GM10847 (cell line): ENCODE measurements around the gene PDIA6.

Source experiments
- POLR2A ChIP-seq: IDR thresholded peaks from 2 replicates; pipeline ENCODE4 v1.6.1; 2011; ENCODE audit not compliant: insufficient read length; ENCODE audit errors: extremely low read depth

PDIA6 gene

GRCh38 chr2:10765914-10766313 is 46.7 kb downstream of the PDIA6 start:
- TF ChIP-seq POLR2A = no peak

DNA sequence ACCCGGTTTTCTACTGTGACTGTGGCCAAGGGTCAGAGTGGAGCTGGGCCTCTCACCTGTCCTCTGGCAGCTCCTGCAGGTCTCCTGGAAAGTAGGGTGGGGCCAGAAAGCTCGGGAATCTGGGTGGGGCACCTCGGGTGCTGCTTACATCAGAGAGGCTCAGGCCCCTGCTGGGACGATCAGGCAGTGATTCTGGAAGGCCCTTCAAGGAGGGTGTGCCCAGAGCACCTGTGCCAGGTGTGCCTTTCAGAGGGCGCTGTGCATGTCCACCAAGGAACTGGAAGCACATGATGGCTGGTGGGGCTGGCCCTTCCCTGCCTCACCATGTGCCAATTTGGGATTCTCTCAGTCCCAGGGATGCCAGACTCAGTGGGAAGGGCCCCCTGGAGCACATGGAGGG is 47.1 kb downstream of the PDIA6 start:
- no peak for TF ChIP-seq POLR2A

DNA sequence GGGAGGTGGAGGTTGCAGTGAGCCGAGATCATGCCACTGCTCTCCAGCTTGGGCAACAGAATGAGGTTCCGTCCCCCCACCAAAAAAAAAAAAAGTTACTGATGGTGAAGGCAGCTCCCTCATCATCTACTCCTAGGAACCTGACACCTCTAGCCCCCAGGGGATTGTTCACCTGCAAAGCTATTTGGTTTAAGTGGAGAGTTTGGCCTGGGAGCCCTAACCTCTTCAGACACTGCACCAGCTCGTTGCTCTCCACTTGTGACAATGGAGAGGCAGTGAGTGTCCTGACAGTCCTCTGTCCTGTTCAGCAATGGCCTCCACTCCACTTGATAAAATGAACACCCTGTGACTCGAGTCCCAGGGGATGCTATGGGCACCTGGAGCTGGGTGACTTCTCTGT is 47.7 kb downstream of the PDIA6 start:
- TF ChIP-seq POLR2A = no peak

DNA sequence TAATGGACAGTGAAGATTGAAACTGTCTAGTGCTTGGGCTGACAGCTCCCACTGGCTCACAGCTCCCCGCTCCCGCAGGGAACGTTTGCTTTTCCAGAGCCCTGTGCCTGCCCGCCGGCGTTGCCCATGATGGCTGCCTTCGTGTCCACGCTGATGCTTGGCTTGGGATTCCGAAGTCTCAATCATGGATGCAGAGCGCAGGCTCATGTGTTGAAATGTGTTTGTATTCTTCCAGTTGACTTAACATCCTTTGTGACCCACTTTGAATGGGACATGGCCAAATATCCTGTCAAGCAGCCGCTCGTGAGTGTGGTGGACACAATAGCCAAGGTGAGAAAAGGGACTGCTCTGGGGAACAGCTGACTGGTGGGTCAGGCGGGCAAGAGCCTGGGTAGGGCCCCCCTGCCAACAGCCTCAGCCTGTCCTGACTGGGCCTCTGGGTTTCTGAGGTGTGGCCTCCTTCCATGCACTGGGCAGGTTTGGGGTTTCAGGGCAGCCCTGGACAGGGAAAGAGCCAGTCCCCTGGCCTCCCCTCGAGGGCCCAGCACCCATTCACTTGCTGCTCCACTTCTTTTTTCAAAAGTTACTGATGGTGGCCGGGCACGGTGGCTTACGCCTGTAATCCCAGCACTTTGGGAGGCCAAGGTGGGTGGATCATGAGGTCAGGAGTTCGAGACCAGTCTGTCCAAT is 48.3 kb downstream of the PDIA6 start:
- TF ChIP-seq POLR2A = no peak

DNA sequence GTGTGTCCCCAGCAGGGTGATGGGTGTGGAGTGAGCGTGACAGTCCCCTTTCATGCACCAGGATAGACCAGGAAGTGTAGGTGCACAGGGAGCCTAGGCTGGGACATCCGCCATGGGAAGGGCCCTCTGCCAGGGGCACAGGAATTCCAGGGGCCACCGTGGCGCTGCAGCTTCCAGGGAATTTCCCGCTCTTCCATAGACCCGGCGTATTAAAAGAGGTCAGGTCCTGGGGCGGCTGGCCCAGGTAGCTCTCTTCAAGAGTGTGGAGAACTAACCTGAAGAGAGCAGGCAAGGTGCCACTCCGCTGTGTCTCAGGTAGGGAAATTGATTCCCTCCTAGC is 49.2 kb downstream of the PDIA6 start:
- no peak for TF ChIP-seq POLR2A

- no peak for TF ChIP-seq POLR2A
Measured at GRCh38 chr2:10762651-10763460, 49.7 kb downstream of the PDIA6 start.

DNA sequence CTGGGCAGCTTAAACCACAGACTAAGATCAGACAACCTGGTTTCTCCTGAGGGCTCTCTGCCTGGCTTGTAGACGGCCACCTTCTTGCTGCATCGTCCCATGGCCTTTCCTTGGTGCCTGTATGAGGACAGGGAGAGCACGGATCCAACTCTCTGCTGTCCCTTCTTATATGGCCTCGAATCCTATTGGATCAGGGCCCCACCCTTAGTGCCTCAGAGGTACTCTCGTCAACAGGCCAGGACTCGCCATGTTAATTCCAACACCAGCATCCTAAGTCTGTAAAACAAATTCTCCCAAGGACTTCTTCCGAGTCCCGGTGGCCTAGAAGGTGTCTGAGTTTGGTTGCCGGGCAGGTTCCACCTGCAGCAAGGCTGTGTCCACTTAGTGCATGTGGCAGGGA is 51.0 kb downstream of the PDIA6 start:
- TF ChIP-seq POLR2A = no peak

- TF ChIP-seq POLR2A = no peak
Measured at GRCh38 chr2:10760794-10761504, 51.6 kb downstream of the PDIA6 start.

GRCh38 chr2:10759151-10759714 is 53.4 kb downstream of the PDIA6 start:
- no peak for TF ChIP-seq POLR2A

DNA sequence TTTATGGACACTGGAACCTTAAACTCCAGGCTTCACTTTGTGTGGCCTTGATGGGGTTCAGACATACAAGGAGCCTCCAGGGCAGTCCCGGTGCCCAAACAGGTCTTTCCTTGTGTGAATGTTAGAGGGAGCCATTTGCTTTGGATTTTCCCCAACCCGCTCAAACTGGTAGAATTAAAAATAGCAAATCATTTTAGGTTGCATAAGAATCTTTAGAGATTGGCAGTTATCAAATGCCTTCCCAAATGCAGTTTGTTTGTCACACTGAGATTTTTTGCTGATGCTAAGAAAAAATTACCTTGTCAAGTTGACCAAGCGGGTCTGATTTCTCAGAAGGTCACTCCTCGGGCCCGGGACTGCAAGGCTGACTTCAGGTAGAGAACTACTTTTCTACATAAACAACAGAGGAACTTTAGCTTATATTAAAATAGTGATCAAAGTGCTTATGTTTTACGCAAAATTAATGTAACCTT is 54.7 kb downstream of the PDIA6 start:
- no peak for TF ChIP-seq POLR2A

GRCh38 chr2:10755621-10756020 is 57.0 kb downstream of the PDIA6 start:
- no peak for TF ChIP-seq POLR2A

GRCh38 chr2:10753876-10754275 is 58.7 kb downstream of the PDIA6 start:
- TF ChIP-seq POLR2A = no peak

DNA sequence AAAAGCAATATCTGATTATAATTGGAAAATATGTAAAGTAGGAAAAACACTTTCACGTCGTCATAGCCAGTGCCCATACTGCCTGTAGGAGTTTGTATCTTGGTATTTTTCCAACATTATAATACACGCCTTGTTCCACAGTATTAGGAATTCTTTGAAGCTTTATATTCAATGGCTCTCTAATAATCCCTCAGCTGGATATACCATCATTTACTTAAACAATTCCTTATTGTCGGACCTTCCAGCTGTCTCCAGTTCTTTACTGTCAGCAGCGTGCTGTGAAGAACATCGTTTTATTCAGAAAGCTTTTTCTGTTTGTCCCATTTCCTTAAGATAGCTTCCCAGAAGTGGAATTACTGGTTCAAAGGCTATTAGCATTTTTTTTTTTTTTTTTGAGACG is 59.4 kb downstream of the PDIA6 start:
- no peak for TF ChIP-seq POLR2A

DNA sequence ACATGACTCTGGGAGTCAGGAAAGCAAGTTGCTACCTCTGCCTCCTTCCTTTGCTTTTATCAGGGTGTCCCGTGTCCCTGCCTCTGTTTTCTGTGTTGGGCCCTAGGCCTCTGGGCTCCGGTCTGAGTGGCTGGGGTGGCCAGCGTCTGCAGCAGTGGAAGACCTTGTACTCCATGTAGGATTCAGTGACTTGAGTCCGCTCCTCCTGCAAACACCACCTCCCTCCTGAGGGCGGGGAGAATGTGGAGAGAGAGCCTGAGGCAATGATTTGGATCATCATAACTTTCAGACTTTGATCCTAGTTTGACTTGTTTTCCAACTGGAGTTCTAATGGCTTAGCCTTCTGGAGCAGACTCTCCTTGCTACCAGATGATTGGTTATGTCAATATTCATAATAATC is 60.3 kb downstream of the PDIA6 start:
- TF ChIP-seq POLR2A = no peak

DNA sequence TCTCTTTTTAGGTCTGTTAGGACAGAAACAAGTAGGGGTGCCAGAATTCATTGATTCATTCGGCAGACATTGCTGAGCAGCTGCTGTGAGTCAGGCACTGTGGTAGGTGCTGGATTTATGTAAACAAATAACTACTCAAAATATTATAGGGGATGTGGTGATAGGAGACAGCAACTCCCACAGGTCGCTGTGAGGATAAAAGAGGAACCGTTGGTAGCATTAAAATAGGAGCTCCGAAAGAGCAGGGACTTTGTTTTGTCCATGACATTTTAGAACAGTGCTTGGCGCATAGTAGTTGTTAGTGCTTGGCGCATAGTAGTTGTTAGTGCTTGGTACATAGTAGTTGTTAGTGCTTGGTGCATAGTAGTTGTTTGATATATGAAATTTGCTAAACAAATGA is 62.0 kb downstream of the PDIA6 start:
- no peak for TF ChIP-seq POLR2A

DNA sequence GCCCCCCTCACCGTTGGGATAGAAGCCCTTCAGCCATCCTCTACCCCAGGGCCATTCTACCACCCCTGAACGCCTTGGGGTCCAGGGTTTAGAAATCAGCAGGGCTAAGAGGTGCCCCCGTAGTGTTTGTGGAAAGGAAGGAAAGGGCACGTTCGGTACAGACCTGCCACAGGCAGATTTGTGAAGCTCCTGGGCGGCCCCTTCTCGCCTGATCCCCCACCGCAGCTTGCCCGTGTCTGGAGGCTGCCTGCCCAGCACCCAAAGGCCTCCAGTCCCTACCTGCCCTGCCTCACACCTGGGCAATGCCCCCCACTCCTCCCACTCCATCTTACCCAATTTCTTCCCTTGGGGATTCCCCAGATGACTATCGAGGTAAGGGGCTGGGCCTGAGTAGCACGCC is 69.9 kb downstream of the PDIA6 start:
- no peak for TF ChIP-seq POLR2A

DNA sequence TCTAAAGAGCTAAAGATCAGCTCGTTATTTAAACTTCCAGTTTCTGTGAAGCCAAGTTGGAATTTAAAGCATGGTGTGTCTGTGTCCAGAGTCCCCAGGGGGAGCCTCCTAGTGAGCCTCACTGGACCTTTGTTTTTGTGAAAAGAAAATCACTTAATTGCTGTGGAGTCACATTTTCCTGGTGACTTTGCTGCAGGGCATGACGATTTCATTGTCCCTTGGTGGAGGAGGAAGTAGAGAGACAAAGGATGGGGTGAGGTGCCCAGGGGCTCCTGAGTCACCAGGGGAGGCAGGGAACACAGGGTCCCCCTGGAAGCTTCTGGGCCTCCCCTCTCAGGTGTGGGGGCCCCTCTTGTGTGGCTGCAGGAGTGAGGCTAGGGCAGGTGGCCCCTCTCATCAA is 71.4 kb downstream of the PDIA6 start:
- TF ChIP-seq POLR2A = no peak
